Uterus (tissue), 2 donors: ENCODE data around the gene CFAP52.

ENCODE experiments used
- POLR2A ChIP-seq, 2 donors: fragments of 450-650 bp; IDR thresholded peaks; one replicate each; pipeline ENCODE4 v1.6.1; 2016; ENCODE audit warnings: antibody characterized with exemption in 2 of 2, mild to moderate bottlenecking in 1 of 2, moderate library complexity in 1 of 2
- TF ChIP-seq, protein P1 (sequence below), 4 experiments: fragments of 200-600 bp in 2 of 4; fragments of 450-650 bp in 2 of 4; sonication (generic) in 2 of 4; IDR thresholded peaks; one replicate each; pipeline ENCODE4 v1.5.1; 2016 to 2019; ENCODE audit warnings: antibody characterized with exemption in 4 of 4, mild to moderate bottlenecking in 2 of 4, moderate library complexity in 1 of 4

DNA sequence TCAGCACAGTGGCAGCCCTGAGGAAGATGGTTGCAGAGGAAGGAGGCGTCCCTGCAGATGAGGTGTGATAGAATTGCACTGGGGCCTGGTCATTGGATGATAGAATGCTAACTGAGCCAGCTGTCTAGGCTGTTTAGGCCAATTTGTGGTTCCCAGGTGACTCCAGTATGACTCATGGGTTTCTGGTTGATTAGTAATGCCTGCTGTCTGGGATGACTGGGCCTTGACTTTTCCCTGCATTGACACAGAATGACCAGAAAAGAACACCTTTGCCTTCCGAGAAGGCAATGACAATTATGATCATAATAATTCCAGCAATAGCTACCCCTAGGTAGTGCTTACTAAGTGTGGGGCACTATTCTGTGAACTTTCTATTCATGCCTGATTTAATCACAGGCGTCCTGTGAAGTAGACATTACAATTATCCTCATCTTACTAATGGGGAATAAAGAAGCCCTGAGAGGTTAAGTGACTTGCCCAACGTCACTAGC lies 100.4 kb downstream of the CFAP52 start:
- TF ChIP-seq POLR2A (IDR thresholded peaks at IDR 0.05), result no peak
- TF ChIP-seq, protein P1, sequence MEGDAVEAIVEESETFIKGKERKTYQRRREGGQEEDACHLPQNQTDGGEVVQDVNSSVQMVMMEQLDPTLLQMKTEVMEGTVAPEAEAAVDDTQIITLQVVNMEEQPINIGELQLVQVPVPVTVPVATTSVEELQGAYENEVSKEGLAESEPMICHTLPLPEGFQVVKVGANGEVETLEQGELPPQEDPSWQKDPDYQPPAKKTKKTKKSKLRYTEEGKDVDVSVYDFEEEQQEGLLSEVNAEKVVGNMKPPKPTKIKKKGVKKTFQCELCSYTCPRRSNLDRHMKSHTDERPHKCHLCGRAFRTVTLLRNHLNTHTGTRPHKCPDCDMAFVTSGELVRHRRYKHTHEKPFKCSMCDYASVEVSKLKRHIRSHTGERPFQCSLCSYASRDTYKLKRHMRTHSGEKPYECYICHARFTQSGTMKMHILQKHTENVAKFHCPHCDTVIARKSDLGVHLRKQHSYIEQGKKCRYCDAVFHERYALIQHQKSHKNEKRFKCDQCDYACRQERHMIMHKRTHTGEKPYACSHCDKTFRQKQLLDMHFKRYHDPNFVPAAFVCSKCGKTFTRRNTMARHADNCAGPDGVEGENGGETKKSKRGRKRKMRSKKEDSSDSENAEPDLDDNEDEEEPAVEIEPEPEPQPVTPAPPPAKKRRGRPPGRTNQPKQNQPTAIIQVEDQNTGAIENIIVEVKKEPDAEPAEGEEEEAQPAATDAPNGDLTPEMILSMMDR (IDR thresholded peaks at IDR 0.05), result no peak
